ENCODE measurements around the gene XYLB.

The XYLB gene

DNA sequence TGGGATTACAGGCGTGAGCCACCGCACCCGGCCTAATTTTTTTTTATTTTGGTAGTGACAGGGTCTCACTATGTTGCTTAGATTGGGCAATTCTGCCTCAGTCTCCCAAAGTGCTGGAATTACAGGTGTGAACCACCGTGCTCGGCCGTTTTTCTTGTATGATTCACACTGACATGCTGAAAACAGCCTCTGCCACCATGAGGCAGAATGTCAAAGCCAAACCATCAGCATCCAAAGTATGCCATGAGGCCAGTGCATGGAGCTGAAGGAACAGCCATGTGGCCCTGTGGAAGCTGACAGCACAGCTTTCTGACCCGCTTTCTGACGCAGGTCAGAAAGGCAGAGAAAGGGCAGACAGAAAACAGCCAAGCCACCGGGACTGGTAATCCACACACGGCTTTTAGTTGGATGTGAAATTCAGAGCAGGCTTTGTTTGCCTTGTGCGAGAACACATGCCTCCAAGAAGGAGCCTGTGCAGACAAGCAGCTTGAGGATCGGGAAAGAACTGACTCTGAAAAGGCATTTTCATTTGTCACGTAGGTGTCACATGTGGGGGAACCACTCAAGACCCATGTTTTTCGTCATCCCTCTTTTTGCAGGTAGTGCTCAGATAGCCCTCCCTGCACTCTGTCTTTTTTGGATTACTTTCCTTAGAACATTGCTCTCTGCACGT lies 25.1 kb downstream of the XYLB start:
- no peak for DNase-seq (ENCODE audit: low read depth)
- TF ChIP-seq, protein P1, sequence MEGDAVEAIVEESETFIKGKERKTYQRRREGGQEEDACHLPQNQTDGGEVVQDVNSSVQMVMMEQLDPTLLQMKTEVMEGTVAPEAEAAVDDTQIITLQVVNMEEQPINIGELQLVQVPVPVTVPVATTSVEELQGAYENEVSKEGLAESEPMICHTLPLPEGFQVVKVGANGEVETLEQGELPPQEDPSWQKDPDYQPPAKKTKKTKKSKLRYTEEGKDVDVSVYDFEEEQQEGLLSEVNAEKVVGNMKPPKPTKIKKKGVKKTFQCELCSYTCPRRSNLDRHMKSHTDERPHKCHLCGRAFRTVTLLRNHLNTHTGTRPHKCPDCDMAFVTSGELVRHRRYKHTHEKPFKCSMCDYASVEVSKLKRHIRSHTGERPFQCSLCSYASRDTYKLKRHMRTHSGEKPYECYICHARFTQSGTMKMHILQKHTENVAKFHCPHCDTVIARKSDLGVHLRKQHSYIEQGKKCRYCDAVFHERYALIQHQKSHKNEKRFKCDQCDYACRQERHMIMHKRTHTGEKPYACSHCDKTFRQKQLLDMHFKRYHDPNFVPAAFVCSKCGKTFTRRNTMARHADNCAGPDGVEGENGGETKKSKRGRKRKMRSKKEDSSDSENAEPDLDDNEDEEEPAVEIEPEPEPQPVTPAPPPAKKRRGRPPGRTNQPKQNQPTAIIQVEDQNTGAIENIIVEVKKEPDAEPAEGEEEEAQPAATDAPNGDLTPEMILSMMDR (conservative IDR thresholded peaks at IDR 0.05; ENCODE audit: low read depth, low read length) = no peak
- no peak overlapping the region for H3K4me3 ChIP-seq (ENCODE audit: low read depth, low read length)

DNA sequence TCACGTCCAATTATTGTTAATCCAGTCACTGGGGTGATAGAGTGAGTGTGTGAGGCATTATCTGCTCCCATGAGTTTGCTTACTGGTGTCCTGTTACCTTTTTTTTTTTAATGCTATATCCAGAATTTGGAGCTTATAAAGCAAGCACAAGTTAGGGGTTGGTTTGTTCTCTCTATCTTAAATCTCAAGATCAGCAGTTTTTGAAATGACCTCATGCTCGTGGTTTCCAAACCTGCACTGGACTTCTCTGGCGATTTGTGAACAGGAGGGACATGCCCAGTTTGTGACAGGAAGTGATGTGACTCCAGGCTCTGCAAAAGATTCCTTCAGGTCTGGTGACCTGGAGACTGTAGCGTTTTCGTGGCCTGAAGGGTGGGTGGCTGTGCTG lies 25.6 kb downstream of the XYLB start:
- TF ChIP-seq, protein P1 (conservative IDR thresholded peaks at IDR 0.05; ENCODE audit: low read depth, low read length) = no peak
- no peak for DNase-seq (ENCODE audit: low read depth)
- no peak overlapping the region for H3K4me3 ChIP-seq (ENCODE audit: low read depth, low read length)

DNA sequence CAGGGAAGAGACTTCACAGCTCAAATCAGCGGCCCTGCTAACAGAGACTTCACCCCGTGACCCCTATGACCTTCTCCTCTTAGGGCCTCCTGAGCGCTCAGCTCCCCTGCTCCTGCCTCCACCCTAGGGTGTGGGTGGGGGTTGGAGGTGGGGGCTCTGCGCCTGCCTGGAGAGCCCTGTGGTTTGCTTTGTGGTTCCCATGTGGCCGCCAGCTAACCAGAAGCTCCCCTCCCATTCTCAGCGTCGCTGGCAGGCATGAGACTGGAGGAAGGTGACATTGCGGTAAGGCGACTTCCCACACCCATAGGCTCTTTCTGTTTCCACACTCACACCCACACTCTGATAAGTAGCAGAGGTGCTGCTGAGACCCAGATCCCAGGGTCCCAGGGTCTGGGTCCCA lies 27.6 kb downstream of the XYLB start:
- TF ChIP-seq, protein P1 (conservative IDR thresholded peaks at IDR 0.05; ENCODE audit: low read depth, low read length) = no peak
- DNase-seq (ENCODE audit: low read depth) = no peak
- no peak overlapping the region for H3K4me3 ChIP-seq (ENCODE audit: low read depth, low read length)

DNA sequence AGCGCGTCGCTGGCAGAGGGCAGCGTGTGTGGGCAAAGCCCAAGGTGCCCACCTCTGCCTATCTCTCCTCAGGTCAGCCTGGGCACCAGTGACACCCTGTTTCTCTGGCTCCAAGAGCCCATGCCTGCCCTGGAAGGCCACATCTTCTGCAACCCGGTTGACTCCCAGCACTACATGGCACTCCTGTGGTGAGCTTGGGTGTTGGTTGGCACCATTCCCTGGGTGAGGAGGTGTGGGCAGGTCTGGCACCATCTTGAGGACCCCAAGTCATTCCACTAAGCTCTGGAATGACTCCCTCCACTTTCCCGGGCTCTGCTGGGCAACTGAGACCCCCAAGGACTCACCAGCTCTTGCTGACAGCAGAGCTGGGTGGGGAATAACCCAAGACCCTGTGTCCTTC lies 28.5 kb downstream of the XYLB start:
- TF ChIP-seq, protein P1 (conservative IDR thresholded peaks at IDR 0.05; ENCODE audit: low read depth, low read length) = no peak
- no peak for DNase-seq (ENCODE audit: low read depth)
- no peak overlapping the region for H3K4me3 ChIP-seq (ENCODE audit: low read depth, low read length)

DNA sequence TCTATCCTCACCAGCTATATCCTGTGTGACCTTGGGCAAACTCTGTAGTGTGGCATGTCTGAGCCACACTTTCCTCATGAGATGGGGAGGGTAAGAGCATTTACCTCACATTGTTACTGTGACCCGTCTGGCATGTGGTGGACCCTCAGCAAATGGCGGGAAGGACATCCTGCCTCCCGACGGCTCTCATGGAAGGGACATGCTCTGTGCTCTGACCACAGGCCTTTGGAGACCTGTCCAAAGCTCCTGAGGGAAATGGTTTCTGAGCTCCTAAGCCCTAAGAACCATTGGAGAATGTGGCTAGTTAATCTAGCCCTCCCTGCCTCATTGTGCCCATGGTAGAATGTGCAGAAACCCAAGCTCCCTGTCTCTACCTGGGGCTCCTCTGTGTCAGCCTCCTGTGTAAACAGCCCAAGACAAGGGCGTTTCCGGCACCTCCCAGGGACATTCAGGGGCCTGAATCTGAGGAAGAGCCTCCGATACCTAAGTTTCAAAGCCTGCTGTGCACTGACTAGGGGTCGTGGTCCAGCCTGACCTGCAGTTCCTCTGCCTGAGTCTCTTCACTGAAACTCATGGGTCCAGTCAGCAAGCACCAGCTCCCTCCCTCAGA lies 29.0 kb downstream of the XYLB start:
- H3K4me3 ChIP-seq (ENCODE audit: low read depth, low read length) = no peak overlapping the region
- no peak for DNase-seq (ENCODE audit: low read depth)
- TF ChIP-seq, protein P1 (conservative IDR thresholded peaks at IDR 0.05; ENCODE audit: low read depth, low read length) = no peak

DNA sequence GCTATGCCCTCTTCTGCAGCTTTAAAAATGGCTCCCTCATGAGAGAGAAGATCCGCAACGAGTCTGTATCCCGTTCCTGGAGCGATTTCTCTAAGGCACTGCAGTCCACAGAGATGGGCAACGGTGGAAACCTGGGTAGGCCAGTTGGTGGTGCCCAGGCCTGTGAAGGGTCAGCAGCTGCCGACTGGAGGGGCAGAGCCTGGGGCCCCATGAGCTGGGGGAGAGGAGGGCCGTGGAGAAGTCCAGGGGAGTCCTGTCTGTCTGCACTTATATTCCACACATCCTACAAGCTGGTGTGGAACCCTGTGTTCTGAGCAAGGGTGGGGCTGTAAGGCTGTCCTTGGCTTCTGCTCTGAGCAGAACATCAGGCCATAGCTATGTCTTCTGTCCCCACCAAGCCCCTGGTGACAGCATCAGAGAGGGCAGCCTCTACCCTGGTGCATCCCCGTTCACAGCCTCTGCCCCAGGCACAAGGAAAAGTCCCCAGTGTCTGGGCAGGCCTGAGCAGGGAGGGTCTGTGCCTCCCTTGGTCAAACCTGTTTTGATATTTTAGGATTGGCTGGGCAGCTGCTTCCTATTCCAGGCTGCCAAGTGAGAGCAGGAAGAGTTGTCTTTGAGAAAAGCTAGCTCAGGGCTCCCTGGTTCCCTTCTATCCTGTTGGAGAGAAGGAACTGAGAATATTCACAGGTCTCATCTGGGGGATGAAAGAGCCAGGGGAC lies 29.7 kb downstream of the XYLB start:
- TF ChIP-seq, protein P1 (conservative IDR thresholded peaks at IDR 0.05; ENCODE audit: low read depth, low read length) = no peak
- H3K4me3 ChIP-seq (ENCODE audit: low read depth, low read length) = no peak overlapping the region
- DNase-seq (ENCODE audit: low read depth) = no peak

Measured in choroid plexus epithelial cell (primary cell).